ENCODE results near the gene MAGEB2. TPM values are rescaled to one million over a fixed set of nuclear protein-coding genes. Genes with fewer than 3 reads are reported as not detected.

The MAGEB2 gene
- total RNA-seq, 2 donors from 2014 or later, result 29.5 TPM; not detected in 1

DNA sequence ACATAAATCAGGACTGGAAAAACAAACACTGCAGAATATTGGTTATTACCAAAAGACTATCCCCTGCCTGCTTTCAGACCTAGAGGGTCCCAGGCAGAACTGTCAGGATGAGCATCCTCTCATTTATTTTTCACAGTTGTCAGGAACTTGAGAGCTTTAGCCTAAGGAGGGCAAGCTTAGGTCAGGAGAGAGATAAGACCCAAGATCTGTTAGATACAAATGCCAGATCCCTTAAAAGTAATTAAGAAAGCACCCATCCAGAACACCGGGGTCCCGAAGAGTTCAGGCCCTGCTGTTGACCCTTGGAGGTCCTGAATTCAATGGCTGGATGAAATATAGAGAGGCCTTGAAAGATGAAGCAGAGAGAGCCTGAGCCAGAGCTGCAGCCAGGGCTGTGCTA is 9.2 kb downstream of the MAGEB2 start:
- H3K4me1 ChIP-seq (replicated peaks), result no peaks in the 10 kb centered on the region
- no peak overlapping the region for H3K27ac ChIP-seq
- H3K27me3 ChIP-seq (replicated peaks; ENCODE audit: insufficient read depth), result no peaks in the 10 kb centered on the region
- no peaks in the 10 kb centered on the region for H3K9me3 ChIP-seq
- DNase-seq (ENCODE audit: low spot score), result no peak
- no peaks in the 10 kb centered on the region for H3K36me3 ChIP-seq
- intact Hi-C loops (cut with DNase I), result no loop called here
- TF ChIP-seq POLR2A (IDR thresholded peaks at IDR 0.05), result no peak
- TF ChIP-seq POLR2AphosphoS5 (IDR thresholded peaks at IDR 0.05), result no peak
- TF ChIP-seq, protein P1, sequence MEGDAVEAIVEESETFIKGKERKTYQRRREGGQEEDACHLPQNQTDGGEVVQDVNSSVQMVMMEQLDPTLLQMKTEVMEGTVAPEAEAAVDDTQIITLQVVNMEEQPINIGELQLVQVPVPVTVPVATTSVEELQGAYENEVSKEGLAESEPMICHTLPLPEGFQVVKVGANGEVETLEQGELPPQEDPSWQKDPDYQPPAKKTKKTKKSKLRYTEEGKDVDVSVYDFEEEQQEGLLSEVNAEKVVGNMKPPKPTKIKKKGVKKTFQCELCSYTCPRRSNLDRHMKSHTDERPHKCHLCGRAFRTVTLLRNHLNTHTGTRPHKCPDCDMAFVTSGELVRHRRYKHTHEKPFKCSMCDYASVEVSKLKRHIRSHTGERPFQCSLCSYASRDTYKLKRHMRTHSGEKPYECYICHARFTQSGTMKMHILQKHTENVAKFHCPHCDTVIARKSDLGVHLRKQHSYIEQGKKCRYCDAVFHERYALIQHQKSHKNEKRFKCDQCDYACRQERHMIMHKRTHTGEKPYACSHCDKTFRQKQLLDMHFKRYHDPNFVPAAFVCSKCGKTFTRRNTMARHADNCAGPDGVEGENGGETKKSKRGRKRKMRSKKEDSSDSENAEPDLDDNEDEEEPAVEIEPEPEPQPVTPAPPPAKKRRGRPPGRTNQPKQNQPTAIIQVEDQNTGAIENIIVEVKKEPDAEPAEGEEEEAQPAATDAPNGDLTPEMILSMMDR (IDR thresholded peaks at IDR 0.05), result no peak
- WGBS, result 64% methylated on average over 2 of the region's 2 CpGs
- H3K4me3 ChIP-seq, result no peak overlapping the region

DNA sequence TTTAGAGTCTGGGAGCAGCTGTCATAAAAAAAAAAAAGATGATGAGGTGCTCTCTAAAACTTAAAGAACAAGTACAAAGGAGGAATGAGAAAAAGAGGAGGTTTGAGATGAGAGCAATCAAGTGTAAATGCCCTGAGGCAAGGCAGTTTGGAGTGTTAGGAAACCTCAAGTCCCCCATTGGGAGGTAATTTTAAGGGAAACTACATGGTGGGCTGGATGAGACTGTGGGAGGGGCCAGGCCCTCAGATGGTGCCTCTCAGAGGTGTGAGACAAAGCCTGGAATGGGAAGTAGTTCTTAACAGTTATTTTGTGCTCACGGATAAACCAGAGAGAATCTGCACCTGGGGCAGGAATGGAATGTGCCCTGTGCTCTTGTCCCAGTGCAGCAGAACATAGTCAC is 13.2 kb downstream of the MAGEB2 start:
- H3K4me1 ChIP-seq (replicated peaks), result no peaks in the 10 kb centered on the region
- H3K36me3 ChIP-seq, result no peaks in the 10 kb centered on the region
- TF ChIP-seq, protein P1 (IDR thresholded peaks at IDR 0.05), result no peak
- H3K27me3 ChIP-seq (replicated peaks; ENCODE audit: insufficient read depth), result no peaks in the 10 kb centered on the region
- H3K4me3 ChIP-seq, result no peak overlapping the region
- DNase-seq (ENCODE audit: low spot score), result no peak
- intact Hi-C loops (cut with DNase I), result no loop called here
- 67% methylated on average over 1 of the region's 1 CpG for WGBS
- H3K9me3 ChIP-seq, result no peaks in the 10 kb centered on the region
- no peak overlapping the region for H3K27ac ChIP-seq

DNA sequence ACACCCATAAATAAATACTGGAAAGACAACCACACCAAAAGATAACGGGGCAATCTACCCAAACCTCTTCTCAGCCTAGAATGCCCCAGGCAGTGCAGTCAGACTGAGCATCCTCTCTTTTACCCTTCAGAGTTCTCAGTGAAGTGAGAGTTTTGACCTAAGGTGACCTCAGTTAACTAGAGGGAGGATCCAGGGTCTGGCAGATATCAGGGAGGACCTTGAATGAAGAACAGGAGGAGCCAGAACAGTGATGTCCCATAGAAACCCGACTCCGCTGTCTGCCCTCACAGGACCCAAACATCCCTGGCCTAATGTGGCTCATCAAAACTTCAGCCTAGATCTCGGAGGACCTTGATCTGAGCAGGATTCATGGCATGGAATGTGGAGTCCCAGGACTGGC is 15.0 kb downstream of the MAGEB2 start, which contains the start of gene MAGEB3:
Gene MAGEB3 (plus strand): TSS at position 263 of the 400 bp plus-strand sequence. CDS start 5,268 bp downstream, outside the sequence.
- H3K27me3 ChIP-seq (replicated peaks; ENCODE audit: insufficient read depth), result no peaks in the 10 kb centered on the region
- no peaks in the 10 kb centered on the region for H3K36me3 ChIP-seq
- no peaks in the 10 kb centered on the region for H3K9me3 ChIP-seq
- intact Hi-C loops (cut with DNase I), result no loop called here
- no peak for DNase-seq (ENCODE audit: low spot score)
- 63% methylated on average over 4 of the region's 4 CpGs for WGBS
- TF ChIP-seq POLR2AphosphoS5 (IDR thresholded peaks at IDR 0.05) (no peak), POLR2A (IDR thresholded peaks at IDR 0.05) (no peak)
- TF ChIP-seq, protein P1 (IDR thresholded peaks at IDR 0.05), result no peak
- H3K4me1 ChIP-seq (replicated peaks), result no peaks in the 10 kb centered on the region
- no peak within 1 kb of the TSS for H3K4me3 ChIP-seq
- no peak within 1 kb of the TSS for H3K27ac ChIP-seq

DNA sequence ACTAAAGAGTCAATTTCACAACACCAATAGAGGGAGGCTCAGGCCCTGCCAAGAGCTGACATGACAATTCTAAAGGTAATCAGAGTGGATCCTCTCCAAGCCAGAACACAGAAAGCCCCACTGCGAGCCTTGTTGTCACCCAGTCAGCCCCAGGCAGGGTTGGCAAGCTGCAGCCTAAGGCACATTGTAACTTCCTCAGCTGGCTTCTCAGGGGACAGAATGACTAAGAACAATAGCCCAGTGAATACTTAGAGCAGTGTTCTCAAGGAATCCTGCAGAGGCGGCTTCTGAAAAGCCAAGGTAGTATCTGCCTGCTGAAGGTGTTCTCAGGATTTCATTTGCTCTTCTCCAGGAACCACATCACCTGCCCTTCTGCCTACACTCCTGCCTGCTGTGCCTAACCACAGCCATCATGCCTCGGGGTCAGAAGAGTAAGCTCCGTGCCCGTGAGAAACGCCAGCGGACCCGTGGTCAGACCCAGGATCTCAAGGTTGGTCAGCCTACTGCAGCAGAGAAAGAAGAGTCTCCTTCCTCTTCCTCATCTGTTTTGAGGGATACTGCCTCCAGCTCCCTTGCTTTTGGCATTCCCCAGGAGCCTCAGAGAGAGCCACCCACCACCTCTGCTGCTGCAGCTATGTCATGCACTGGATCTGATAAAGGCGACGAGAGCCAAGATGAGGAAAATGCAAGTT is 26.5 kb downstream of the MAGEB2 start, which contains the start of gene MAGEB4:
Gene MAGEB4 (plus strand): TSS at position 277 of the 692 bp plus-strand sequence. CDS start 136 bp downstream, at position 413.
- Histone ChIP-seq H3K4me3 (no peak within 1 kb of the TSS), H3K27ac (no peak within 1 kb of the TSS), H3K4me1 (replicated peaks) (no peaks in the 10 kb centered on the region), H3K27me3 (replicated peaks; ENCODE audit: insufficient read depth) (no peaks in the 10 kb centered on the region), H3K9me3 (no peaks in the 10 kb centered on the region), H3K36me3 (no peaks in the 10 kb centered on the region)
- DNase-seq (ENCODE audit: low spot score), result no peak
- TF ChIP-seq, protein P1 (IDR thresholded peaks at IDR 0.05), result no peak
- WGBS, result 90% methylated on average over 8 of the region's 10 CpGs
- intact Hi-C loops (cut with DNase I), result no loop called here
